GM19351 (cell line): ENCODE measurements around the gene DIAPH1.

Source experiments
- ATAC-seq: cut with Tn5 transposase; IDR thresholded peaks from one replicate; pipeline ENCODE4 v1.9.1; 2021; ENCODE audit warnings: mild to moderate bottlenecking, moderate library complexity; ENCODE audit not compliant: unreplicated experiment

The DIAPH1 gene

DNA sequence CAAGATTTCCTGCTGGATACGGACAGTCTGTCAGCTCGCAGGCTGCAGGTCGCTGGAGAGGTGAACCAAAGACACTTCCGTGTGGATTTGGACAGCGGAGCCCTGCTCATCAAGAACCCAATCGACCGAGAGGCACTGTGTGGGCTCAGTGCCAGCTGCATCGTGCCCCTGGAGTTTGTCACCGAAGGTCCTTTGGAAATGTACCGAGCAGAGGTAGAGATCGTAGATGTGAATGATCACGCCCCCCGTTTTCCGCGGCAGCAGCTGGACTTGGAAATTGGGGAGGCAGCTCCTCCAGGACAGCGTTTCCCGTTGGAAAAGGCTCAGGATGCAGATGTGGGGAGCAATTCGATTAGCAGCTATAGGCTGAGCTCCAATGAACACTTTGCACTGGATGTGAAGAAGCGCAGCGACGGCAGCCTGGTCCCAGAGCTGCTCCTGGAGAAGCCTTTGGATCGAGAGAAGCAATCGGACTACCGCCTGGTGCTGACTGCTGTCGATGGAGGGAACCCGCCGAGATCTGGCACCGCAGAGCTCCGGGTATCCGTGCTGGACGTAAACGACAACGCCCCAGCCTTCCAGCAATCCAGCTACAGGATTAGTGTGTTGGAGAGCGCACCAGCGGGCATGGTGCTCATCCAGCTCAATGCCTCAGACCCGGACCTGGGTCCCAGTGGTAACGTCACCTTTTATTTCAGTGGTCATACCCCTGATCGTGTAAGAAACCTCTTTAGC lies 133.3 kb downstream of the DIAPH1 start:
- no peak for ATAC-seq

DNA sequence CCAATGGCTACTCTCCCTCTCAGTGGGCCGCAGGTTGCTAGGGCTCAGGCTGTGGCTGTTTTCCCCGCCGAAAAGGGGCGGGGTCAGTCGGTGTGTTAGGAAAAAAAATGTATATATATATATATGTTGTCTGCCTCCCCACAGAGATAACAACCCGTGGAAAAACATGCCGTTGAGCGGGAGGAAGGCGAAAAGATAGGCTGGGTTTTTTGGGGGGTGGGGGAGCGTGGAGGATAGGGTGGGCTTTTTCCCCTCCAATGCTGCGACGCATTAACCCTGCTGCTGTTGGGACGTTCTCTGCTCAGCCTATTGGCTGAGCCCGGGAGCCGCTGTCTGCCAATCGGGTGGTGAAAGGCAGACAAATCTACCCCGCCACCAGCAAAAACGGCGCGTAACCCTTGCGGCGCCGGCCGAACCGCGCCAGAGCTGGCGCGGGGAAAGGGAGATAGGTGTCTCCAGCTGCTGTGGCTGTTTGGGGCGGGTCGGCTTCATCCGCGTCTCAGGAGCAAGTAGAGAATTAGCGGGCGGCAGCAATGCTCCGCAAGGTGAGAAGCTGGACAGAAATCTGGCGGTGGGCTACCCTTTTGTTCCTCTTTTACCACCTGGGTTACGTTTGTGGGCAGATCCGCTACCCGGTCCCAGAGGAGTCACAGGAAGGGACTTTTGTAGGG lies 134.0 kb downstream of the DIAPH1 start, which contains the start of gene PCDHGC4:
PCDHGC4 (plus strand) TSS at position 390 of the 671 bp plus-strand sequence; CDS start at position 534, 144 bp downstream.
- ATAC-seq, result peak; percentile 37

DNA sequence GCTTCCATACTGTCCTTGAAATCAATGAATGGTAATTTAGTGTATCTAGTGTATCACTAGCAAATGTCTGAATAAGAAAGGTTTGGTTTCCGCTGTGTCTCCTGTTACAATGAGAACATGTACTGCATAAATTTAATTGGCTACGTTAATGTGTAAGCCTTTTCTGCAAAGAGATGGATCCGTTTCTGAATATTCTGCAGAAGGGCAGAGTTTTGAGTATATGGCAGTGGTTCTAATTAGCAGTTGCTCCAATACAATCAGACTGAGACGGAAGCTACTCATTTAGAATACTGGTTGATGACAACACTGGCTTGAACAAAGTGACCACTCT lies 134.5 kb downstream of the DIAPH1 start:
- ATAC-seq, result no peak

DNA sequence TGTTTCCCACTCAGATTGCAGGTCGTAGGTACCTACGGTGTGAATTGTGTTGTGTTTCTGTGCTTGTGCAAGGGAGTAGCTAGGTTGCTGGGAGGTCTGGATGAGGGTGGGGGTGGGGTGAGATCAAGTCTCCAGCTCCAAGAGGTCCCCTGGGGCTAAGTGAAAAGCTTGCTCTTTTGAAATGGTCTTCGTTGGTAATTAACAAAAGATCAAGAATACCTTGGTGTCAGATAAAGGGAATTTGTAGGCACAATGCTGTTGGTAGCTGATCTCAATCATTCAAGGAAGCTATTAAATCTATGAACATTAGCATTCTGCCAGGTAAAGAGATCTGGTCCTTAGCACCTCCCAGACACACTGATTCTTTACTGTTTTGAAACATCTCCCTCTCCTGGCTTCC lies 134.9 kb downstream of the DIAPH1 start:
- ATAC-seq, result no peak

DNA sequence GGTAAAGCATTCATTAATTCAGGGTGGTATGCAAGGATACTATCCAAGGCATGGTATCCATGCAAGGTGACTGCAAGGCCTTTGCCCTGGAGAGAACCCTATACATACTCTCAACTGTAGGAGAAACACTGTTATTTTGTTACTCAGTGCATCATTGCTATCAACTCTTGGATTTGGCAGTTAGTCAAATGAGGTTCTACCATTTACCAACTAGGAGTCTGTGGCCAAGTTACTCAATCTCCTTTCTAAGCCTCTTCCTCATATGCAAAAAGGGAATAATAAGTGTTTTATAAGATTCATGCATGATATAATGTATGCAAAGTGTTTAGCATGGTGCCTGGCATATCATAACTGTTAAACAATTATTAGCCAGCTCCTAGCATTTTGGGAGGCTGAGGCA lies 139.0 kb downstream of the DIAPH1 start:
- ATAC-seq, result no peak

DNA sequence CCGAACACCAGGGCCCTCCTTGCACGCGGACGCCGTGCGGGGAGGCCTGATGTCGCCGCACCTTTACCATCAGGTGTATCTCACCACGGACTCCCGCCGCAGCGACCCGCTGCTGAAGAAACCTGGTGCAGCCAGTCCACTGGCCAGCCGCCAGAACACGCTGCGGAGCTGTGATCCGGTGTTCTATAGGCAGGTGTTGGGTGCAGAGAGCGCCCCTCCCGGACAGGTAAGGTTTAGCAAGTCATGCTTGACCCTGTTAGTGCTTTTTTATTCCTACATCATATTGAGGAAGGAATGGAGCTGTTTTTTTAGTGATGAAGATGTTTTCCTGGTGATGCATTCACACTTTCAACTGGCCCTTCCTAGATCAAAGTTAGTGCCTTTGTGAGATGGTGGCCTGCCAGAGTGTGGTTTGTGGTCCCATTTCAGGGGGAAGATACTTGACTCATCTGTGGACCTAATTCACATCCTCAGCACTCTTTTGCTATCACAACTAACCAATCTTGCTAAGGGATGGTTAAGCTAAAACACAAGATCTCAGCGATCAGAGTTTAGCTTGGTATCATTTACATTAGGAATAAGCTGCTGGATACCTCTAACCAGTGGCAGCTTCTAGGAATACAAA lies 140.4 kb downstream of the DIAPH1 start:
- ATAC-seq, result no peak

DNA sequence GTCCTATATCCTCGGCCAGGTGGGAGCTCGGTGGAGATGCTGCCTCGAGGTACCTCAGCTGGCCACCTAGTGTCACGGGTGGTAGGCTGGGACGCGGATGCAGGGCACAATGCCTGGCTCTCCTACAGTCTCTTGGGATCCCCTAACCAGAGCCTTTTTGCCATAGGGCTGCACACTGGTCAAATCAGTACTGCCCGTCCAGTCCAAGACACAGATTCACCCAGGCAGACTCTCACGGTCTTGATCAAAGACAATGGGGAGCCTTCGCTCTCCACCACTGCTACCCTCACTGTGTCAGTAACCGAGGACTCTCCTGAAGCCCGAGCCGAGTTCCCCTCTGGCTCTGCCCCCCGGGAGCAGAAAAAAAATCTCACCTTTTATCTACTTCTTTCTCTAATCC lies 141.0 kb downstream of the DIAPH1 start:
- ATAC-seq, result no peak

DNA sequence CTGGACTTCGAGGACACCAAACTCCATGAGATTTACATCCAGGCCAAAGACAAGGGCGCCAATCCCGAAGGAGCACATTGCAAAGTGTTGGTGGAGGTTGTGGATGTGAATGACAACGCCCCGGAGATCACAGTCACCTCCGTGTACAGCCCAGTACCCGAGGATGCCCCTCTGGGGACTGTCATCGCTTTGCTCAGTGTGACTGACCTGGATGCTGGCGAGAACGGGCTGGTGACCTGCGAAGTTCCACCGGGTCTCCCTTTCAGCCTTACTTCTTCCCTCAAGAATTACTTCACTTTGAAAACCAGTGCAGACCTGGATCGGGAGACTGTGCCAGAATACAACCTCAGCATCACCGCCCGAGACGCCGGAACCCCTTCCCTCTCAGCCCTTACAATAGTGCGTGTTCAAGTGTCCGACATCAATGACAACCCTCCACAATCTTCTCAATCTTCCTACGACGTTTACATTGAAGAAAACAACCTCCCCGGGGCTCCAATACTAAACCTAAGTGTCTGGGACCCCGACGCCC lies 141.7 kb downstream of the DIAPH1 start:
- no peak for ATAC-seq

DNA sequence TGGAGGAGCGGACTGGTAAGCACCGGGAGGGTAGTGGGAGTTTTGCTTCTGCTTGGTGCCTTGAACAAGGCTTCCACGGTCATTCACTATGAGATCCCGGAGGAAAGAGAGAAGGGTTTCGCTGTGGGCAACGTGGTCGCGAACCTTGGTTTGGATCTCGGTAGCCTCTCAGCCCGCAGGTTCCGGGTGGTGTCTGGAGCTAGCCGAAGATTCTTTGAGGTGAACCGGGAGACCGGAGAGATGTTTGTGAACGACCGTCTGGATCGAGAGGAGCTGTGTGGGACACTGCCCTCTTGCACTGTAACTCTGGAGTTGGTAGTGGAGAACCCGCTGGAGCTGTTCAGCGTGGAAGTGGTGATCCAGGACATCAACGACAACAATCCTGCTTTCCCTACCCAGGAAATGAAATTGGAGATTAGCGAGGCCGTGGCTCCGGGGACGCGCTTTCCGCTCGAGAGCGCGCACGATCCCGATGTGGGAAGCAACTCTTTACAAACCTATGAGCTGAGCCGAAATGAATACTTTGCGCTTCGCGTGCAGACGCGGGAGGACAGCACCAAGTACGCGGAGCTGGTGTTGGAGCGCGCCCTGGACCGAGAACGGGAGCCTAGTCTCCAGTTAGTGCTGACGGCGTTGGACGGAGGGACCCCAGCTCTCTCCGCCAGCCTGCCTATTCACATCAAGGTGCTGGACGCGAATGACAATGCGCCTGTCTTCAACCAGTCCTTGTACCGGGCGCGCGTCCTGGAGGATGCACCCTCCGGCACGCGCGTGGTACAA lies 142.5 kb downstream of the DIAPH1 start:
- peak; percentile 31 for ATAC-seq

DNA sequence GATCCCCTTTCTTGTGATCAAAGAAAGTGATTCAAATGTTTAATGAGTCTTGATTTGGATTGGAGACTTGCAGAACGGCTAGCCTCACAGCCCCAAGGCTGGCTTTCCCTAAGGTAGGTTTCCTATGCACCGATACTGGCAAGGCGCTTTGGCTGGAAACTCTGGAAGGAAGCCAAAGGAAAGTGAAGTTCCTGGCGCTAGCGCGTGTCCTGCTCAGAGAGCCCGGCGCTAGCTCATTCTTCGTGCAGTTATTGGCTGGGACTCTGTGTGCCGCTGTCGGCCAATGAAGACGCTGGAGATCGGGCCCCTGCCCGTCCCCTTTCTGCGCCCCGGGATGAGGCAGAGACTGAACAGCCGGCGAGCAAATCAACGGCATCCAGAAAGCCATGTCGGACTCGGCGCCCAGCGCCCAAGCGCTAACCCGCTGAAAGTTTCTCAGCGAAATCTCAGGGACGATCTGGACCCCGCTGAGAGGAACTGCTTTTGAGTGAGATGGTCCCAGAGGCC lies 143.1 kb downstream of the DIAPH1 start, which contains the start of gene PCDHGC3:
PCDHGC3 (plus strand) TSS at position 342 of the 507 bp plus-strand sequence; CDS start at position 493, 151 bp downstream.
- ATAC-seq, result peak; percentile 96

DNA sequence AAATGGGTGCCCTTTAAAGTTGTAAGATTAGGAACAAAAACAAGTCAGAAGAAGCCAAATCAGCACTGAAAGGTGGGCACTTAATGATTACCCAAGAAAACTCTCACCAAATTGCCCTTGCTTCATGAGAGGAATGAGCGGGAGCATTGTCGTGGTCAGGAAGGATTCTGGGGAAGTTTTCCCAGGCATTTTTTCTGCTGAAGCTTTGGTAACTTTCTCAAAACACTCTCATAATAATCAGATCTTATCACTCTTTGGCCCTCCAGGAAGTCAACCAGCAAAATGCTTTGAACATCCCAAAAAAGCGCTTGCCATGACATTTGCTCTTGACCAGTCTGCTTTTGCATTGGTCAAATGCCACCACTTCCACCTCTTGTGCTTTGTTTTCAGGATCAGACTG lies 153.4 kb downstream of the DIAPH1 start:
- ATAC-seq, result no peak
